SK-N-SH treated with all-trans-retinoic acid at 6 μM for 48 hours (cell line): ENCODE measurements around the gene SNX27.

Source experiments
- TF ChIP-seq, protein P1 (sequence below): fragments of 250-450 bp; sonication (Bioruptor Pico); IDR thresholded peaks from 2 replicates; pipeline ENCODE4 v1.8.0; 2020; ENCODE audit warnings: mild to moderate bottlenecking, moderate library complexity, borderline replicate concordance
- TF ChIP-seq, protein P2 (sequence below): fragments of 250-450 bp; sonication (Bioruptor Pico); IDR thresholded peaks from 2 replicates; pipeline ENCODE4 v1.8.0; 2021; ENCODE audit warnings: low read depth, mild to moderate bottlenecking, moderate library complexity, borderline replicate concordance

DNA sequence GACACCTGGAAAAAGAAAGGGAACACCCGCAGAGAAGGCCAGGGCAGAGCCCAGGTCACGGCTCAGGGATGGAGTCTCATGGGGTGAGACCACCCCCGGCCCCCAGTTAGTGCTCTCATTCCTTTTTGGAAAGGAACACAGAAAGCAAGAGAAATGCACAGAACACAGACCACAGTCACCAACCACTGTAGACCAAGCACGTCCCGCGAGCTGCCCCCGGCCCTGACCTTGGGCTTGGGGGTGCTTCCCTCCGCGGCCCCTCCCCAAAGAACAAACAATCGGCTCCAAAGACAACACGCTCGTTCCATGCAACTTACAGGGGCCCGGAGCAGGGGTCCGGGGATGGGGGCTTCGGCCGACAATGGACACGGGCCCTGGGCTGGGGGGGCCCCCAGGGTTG is 92.0 kb downstream of the SNX27 start:
- TF ChIP-seq, protein P1, sequence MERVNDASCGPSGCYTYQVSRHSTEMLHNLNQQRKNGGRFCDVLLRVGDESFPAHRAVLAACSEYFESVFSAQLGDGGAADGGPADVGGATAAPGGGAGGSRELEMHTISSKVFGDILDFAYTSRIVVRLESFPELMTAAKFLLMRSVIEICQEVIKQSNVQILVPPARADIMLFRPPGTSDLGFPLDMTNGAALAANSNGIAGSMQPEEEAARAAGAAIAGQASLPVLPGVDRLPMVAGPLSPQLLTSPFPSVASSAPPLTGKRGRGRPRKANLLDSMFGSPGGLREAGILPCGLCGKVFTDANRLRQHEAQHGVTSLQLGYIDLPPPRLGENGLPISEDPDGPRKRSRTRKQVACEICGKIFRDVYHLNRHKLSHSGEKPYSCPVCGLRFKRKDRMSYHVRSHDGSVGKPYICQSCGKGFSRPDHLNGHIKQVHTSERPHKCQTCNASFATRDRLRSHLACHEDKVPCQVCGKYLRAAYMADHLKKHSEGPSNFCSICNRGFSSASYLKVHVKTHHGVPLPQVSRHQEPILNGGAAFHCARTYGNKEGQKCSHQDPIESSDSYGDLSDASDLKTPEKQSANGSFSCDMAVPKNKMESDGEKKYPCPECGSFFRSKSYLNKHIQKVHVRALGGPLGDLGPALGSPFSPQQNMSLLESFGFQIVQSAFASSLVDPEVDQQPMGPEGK (CRISPR knock-in tag) = no peak
- TF ChIP-seq, protein P2, sequence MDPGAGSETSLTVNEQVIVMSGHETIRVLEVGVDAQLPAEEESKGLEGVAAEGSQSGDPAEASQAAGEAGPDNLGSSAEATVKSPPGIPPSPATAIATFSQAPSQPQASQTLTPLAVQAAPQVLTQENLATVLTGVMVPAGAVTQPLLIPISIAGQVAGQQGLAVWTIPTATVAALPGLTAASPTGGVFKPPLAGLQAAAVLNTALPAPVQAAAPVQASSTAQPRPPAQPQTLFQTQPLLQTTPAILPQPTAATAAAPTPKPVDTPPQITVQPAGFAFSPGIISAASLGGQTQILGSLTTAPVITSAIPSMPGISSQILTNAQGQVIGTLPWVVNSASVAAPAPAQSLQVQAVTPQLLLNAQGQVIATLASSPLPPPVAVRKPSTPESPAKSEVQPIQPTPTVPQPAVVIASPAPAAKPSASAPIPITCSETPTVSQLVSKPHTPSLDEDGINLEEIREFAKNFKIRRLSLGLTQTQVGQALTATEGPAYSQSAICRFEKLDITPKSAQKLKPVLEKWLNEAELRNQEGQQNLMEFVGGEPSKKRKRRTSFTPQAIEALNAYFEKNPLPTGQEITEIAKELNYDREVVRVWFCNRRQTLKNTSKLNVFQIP (CRISPR knock-in tag) = no peak
